IPS-20b (cell line): ENCODE measurements around the gene SMARCE1.

Source experiments
- H3K27ac ChIP-seq: one replicate; pipeline ENCODE4 v1.5.1; 2013; ENCODE audit warnings: low read length
- H3K27me3 ChIP-seq: 2 replicates; pipeline ENCODE4 v1.6.1; 2013; ENCODE audit warnings: mild to moderate bottlenecking, low read length, inconsistent platforms; ENCODE audit not compliant: insufficient read depth
- H3K36me3 ChIP-seq: 2 replicates; pipeline ENCODE4 v1.6.1; 2013; ENCODE audit warnings: low read depth, mild to moderate bottlenecking, inconsistent platforms, low read length, moderate library complexity; ENCODE audit not compliant: insufficient read depth
- H3K4me1 ChIP-seq: 2 replicates; pipeline ENCODE4 v1.6.1; 2013; ENCODE audit warnings: mild to moderate bottlenecking, control low read depth, inconsistent platforms, low read length, moderate library complexity; ENCODE audit not compliant: insufficient read depth
- H3K4me3 ChIP-seq: 2 replicates; pipeline ENCODE4 v1.5.1; 2013; ENCODE audit warnings: mild to moderate bottlenecking, low read length, inconsistent platforms
- H3K9ac ChIP-seq: 2 replicates; pipeline ENCODE4 v1.6.1; 2013; ENCODE audit warnings: low read depth, mild to moderate bottlenecking, inconsistent platforms, low read length, moderate library complexity
- H3K9me3 ChIP-seq: 2 replicates; pipeline ENCODE4 v1.6.1; 2013; ENCODE audit warnings: mild to moderate bottlenecking, low read depth, low read length, inconsistent platforms; ENCODE audit not compliant: insufficient read depth

SMARCE1 gene

GRCh38 chr17:40671282-40671681, 23.7 kb upstream of the SMARCE1 start:
- H3K9me3 ChIP-seq = no peaks in the 10 kb centered on the region
- no peaks in the 10 kb centered on the region for H3K27me3 ChIP-seq
- no peaks in the 10 kb centered on the region for H3K36me3 ChIP-seq
- no peak overlapping the region for H3K9ac ChIP-seq
- no peak overlapping the region for H3K27ac ChIP-seq
- no peaks in the 10 kb centered on the region; the same call in 1 of the 2 replicates for H3K4me1 ChIP-seq
- no peak overlapping the region for H3K4me3 ChIP-seq

- Histone ChIP-seq H3K9me3 (no peaks in the 10 kb centered on the region), H3K27ac (no peak overlapping the region), H3K27me3 (no peaks in the 10 kb centered on the region; the same call in 1 of the 2 replicates), H3K36me3 (no peaks in the 10 kb centered on the region), H3K4me1 (no peaks in the 10 kb centered on the region; the same call in 1 of the 2 replicates), H3K4me3 (no peak overlapping the region), H3K9ac (no peak overlapping the region)
Measured at GRCh38 chr17:40666331-40666730, 18.7 kb upstream of the SMARCE1 start.

- H3K36me3 ChIP-seq = no peaks in the 10 kb centered on the region
Measured at GRCh38 chr17:40664582-40665333, 17.1 kb upstream of the SMARCE1 start, which contains the start of gene KRT222. KRT222 (minus strand) TSS chr17:40665177; CDS start chr17:40665099, 78 bp downstream.

GRCh38 chr17:40663252-40663651, 15.6 kb upstream of the SMARCE1 start:
- Histone ChIP-seq H3K4me1 (no peaks in the 10 kb centered on the region; the same call in 1 of the 2 replicates), H3K36me3 (no peaks in the 10 kb centered on the region), H3K9ac (no peak overlapping the region), H3K27ac (no peak overlapping the region), H3K9me3 (no peaks in the 10 kb centered on the region), H3K4me3 (no peak overlapping the region), H3K27me3 (no peaks in the 10 kb centered on the region; the same call in 1 of the 2 replicates)

More at GRCh38 chr17:40664582-40665333, 17.1 kb upstream of the SMARCE1 start, which contains the start of gene KRT222:
- Histone ChIP-seq H3K27me3 (no peaks in the 10 kb centered on the region; the same call in 1 of the 2 replicates), H3K9me3 (no peaks in the 10 kb centered on the region), H3K4me3 (peak within 1 kb of the TSS; percentile 70), H3K9ac (peak within 1 kb of the TSS; percentile 56; the same call in 1 of the 2 replicates), H3K4me1 (no peaks in the 10 kb centered on the region; the same call in 1 of the 2 replicates), H3K27ac (no peak within 1 kb of the TSS)

GRCh38 chr17:40659911-40660310, 12.3 kb upstream of the SMARCE1 start:
- H3K9ac ChIP-seq = no peak overlapping the region
- no peaks in the 10 kb centered on the region; the same call in 1 of the 2 replicates for H3K27me3 ChIP-seq
- H3K27ac ChIP-seq = no peak overlapping the region
- no peak overlapping the region for H3K4me3 ChIP-seq
- no peaks in the 10 kb centered on the region for H3K9me3 ChIP-seq
- no peaks in the 10 kb centered on the region; the same call in 1 of the 2 replicates for H3K4me1 ChIP-seq
- no peaks in the 10 kb centered on the region for H3K36me3 ChIP-seq

GRCh38 chr17:40658396-40658795, 10.8 kb upstream of the SMARCE1 start:
- Histone ChIP-seq H3K9me3 (no peaks in the 10 kb centered on the region), H3K27me3 (no peaks in the 10 kb centered on the region), H3K9ac (no peak overlapping the region), H3K36me3 (no peaks in the 10 kb centered on the region), H3K27ac (no peak overlapping the region), H3K4me1 (no peaks in the 10 kb centered on the region), H3K4me3 (no peak overlapping the region)

GRCh38 chr17:40651939-40652338, 4.3 kb upstream of the SMARCE1 start:
- H3K4me3 ChIP-seq = no peak overlapping the region
- no peak overlapping the region for H3K9ac ChIP-seq
- H3K27me3 ChIP-seq = peaks cover 5% of the 10 kb centered on the region; the same call in 1 of the 2 replicates
- H3K4me1 ChIP-seq = peaks cover 4% of the 10 kb centered on the region; the same call in 1 of the 2 replicates
- H3K27ac ChIP-seq = no peak overlapping the region
- no peaks in the 10 kb centered on the region for H3K36me3 ChIP-seq
- H3K9me3 ChIP-seq = no peaks in the 10 kb centered on the region

GRCh38 chr17:40648384-40648968, 858 bp upstream of the SMARCE1 start:
- H3K4me3 ChIP-seq = peak overlapping the region; percentile 100
- H3K36me3 ChIP-seq = peaks cover 21% of the 10 kb centered on the region
- H3K4me1 ChIP-seq = peaks cover 13% of the 10 kb centered on the region
- H3K9ac ChIP-seq = peak overlapping the region; percentile 100
- H3K27ac ChIP-seq = peak overlapping the region; percentile 95
- H3K27me3 ChIP-seq = peaks cover 5% of the 10 kb centered on the region; the same call in 1 of the 2 replicates
- no peaks in the 10 kb centered on the region for H3K9me3 ChIP-seq

GRCh38 chr17:40646791-40647623, 611 bp downstream of the SMARCE1 start:
- H3K4me3 ChIP-seq = peak overlapping the region; percentile 100
- H3K9me3 ChIP-seq = no peaks in the 10 kb centered on the region
- H3K36me3 ChIP-seq = peaks cover 35% of the 10 kb centered on the region
- H3K9ac ChIP-seq = peak overlapping the region; percentile 100
- peaks cover 5% of the 10 kb centered on the region; the same call in 1 of the 2 replicates for H3K27me3 ChIP-seq
- peak overlapping the region; percentile 95 for H3K27ac ChIP-seq
- H3K4me1 ChIP-seq = peaks cover 13% of the 10 kb centered on the region

GRCh38 chr17:40645943-40646342, 1.7 kb downstream of the SMARCE1 start:
- H3K27me3 ChIP-seq = peaks cover 5% of the 10 kb centered on the region; the same call in 1 of the 2 replicates
- H3K27ac ChIP-seq = no peak overlapping the region
- 0 out of 2 replicates have a peak overlapping the region, but pooled peaks have one; percentile 20 for H3K4me3 ChIP-seq
- no peak overlapping the region; the same call in 1 of the 2 replicates for H3K9ac ChIP-seq
- no peaks in the 10 kb centered on the region for H3K9me3 ChIP-seq
- peaks cover 46% of the 10 kb centered on the region for H3K36me3 ChIP-seq
- peaks cover 13% of the 10 kb centered on the region for H3K4me1 ChIP-seq

GRCh38 chr17:40645291-40645690, 2.3 kb downstream of the SMARCE1 start:
- Histone ChIP-seq H3K9ac (no peak overlapping the region), H3K27me3 (peaks cover 5% of the 10 kb centered on the region; the same call in 1 of the 2 replicates)

More at GRCh38 chr17:40645291-40645690, 2.3 kb downstream of the SMARCE1 start:
- no peak overlapping the region for H3K4me3 ChIP-seq
- H3K27ac ChIP-seq = no peak overlapping the region
- no peaks in the 10 kb centered on the region for H3K9me3 ChIP-seq
- peaks cover 13% of the 10 kb centered on the region for H3K4me1 ChIP-seq
- H3K36me3 ChIP-seq = peaks cover 52% of the 10 kb centered on the region
